ENCODE data around the gene CCDC182.

CCDC182 gene

GRCh38 chr17:57726838-57727237 lies 18.3 kb downstream of the CCDC182 start:
- DNase-seq (ENCODE audit: low spot score): no peak

GRCh38 chr17:57726213-57726790 lies 18.8 kb downstream of the CCDC182 start:
- DNase-seq (ENCODE audit: low spot score): no peak

- DNase-seq (ENCODE audit: low spot score): no peak
These were observed 20.4 kb downstream of the CCDC182 start for GRCh38 chr17:57724729-57725125.

GRCh38 chr17:57724026-57724728 lies 20.9 kb downstream of the CCDC182 start:
- no peak for DNase-seq (ENCODE audit: low spot score)

- DNase-seq (ENCODE audit: low spot score): no peak
These were observed 21.6 kb downstream of the CCDC182 start for GRCh38 chr17:57723427-57724025.

GRCh38 chr17:57722704-57723043 lies 22.4 kb downstream of the CCDC182 start:
- DNase-seq (ENCODE audit: low spot score): no peak

GRCh38 chr17:57721967-57722703 lies 23.0 kb downstream of the CCDC182 start:
- no peak for DNase-seq (ENCODE audit: low spot score)

- DNase-seq (ENCODE audit: low spot score): no peak
These were observed 24.6 kb downstream of the CCDC182 start for GRCh38 chr17:57720386-57721035.

GRCh38 chr17:57718878-57719277 lies 26.2 kb downstream of the CCDC182 start:
- no peak for DNase-seq (ENCODE audit: low spot score)

GRCh38 chr17:57715981-57716380 lies 29.1 kb downstream of the CCDC182 start:
- no peak for DNase-seq (ENCODE audit: low spot score)

GRCh38 chr17:57714665-57715180 lies 30.4 kb downstream of the CCDC182 start:
- DNase-seq (ENCODE audit: low spot score): no peak

- DNase-seq (ENCODE audit: low spot score): no peak
These were observed 32.0 kb downstream of the CCDC182 start for GRCh38 chr17:57713140-57713539.

- DNase-seq (ENCODE audit: low spot score): no peak
These were observed 36.7 kb downstream of the CCDC182 start for GRCh38 chr17:57708410-57708809.

GRCh38 chr17:57707892-57708291 lies 37.2 kb downstream of the CCDC182 start:
- DNase-seq (ENCODE audit: low spot score): peak; percentile 25

- no peak for DNase-seq (ENCODE audit: low spot score)
These were observed 38.3 kb downstream of the CCDC182 start for GRCh38 chr17:57706761-57707160.

GRCh38 chr17:57705921-57706695 lies 39.0 kb downstream of the CCDC182 start:
- DNase-seq (ENCODE audit: low spot score): peak; percentile 21

- no peak for DNase-seq (ENCODE audit: low spot score)
These were observed 40.7 kb downstream of the CCDC182 start for GRCh38 chr17:57704448-57704847.

- no peak for DNase-seq (ENCODE audit: low spot score)
These were observed 41.8 kb downstream of the CCDC182 start for GRCh38 chr17:57703273-57703672.

- DNase-seq (ENCODE audit: low spot score): no peak
These were observed 44.0 kb downstream of the CCDC182 start for GRCh38 chr17:57701124-57701523.

- no peak for DNase-seq (ENCODE audit: low spot score)
These were observed 45.3 kb downstream of the CCDC182 start for GRCh38 chr17:57699751-57700219.

Measured in putamen (tissue), 1 donor.